ENCODE measurements around the gene MACROD2. TPM values are rescaled to one million over a fixed set of nuclear protein-coding genes. Genes with fewer than 3 reads are reported as not detected.

MACROD2 gene
- total RNA-seq, 2 donors from 2014 or later, result 8.0 to 19.4 TPM

DNA sequence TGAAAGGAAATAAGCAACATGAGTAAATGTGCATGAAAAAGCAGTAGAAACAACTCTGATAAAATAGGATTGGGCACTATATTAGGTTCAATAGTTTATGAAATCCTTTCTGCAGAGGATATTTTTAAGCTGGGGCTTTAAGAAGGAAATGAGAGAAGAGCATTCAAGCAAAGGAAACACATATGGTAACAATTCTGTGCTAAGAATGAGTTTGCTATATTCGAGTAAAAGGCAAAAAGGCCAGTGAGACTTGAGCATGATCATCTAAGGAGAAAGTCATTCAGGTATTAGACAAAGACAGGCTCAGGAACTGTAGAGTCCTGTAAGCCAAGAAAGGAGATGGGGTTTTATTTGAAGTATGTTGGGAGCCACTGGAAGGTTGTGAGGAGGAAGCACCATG lies 729.2 kb downstream of the MACROD2 start:
- Histone ChIP-seq H3K9me3 (no peaks in the 10 kb centered on the region), H3K27me3 (replicated peaks; ENCODE audit: insufficient read depth) (no peaks in the 10 kb centered on the region), H3K4me1 (replicated peaks) (no peaks in the 10 kb centered on the region), H3K27ac (no peak overlapping the region), H3K36me3 (no peaks in the 10 kb centered on the region), H3K4me3 (no peak overlapping the region)
- DNase-seq (ENCODE audit: low spot score), result no peak
- TF ChIP-seq POLR2A (IDR thresholded peaks at IDR 0.05) (no peak), POLR2AphosphoS5 (IDR thresholded peaks at IDR 0.05) (no peak)
- TF ChIP-seq, protein P1, sequence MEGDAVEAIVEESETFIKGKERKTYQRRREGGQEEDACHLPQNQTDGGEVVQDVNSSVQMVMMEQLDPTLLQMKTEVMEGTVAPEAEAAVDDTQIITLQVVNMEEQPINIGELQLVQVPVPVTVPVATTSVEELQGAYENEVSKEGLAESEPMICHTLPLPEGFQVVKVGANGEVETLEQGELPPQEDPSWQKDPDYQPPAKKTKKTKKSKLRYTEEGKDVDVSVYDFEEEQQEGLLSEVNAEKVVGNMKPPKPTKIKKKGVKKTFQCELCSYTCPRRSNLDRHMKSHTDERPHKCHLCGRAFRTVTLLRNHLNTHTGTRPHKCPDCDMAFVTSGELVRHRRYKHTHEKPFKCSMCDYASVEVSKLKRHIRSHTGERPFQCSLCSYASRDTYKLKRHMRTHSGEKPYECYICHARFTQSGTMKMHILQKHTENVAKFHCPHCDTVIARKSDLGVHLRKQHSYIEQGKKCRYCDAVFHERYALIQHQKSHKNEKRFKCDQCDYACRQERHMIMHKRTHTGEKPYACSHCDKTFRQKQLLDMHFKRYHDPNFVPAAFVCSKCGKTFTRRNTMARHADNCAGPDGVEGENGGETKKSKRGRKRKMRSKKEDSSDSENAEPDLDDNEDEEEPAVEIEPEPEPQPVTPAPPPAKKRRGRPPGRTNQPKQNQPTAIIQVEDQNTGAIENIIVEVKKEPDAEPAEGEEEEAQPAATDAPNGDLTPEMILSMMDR (IDR thresholded peaks at IDR 0.05), result no peak
- intact Hi-C loops (cut with DNase I), result no loop called here
- 86% methylated on average over 1 of the region's 1 CpG for WGBS

DNA sequence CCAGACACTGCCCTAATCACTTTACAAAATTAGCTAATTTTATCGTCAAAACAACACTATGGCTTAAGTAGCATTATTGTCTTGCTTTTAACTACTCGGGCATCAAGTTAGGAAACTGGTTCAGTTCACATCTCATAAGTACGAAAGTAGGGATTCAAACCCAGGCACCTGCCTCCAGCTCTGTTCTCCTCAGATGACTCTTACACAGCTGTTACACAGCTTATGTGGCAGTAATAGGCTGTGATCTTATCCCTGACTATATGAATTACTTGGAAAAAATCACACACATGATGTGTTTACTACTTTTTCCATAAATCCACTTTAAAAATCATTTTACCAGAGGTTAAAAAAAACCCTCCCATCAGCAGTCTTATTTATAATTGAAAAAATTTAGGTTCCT lies 731.3 kb downstream of the MACROD2 start:
- no peaks in the 10 kb centered on the region for H3K4me1 ChIP-seq (replicated peaks)
- 96% methylated on average over 3 of the region's 3 CpGs for WGBS
- H3K9me3 ChIP-seq, result no peaks in the 10 kb centered on the region
- H3K4me3 ChIP-seq, result no peak overlapping the region
- TF ChIP-seq, protein P1 (IDR thresholded peaks at IDR 0.05), result no peak
- no peak for TF ChIP-seq POLR2AphosphoS5 (IDR thresholded peaks at IDR 0.05)
- no peak for TF ChIP-seq POLR2A (IDR thresholded peaks at IDR 0.05)
- intact Hi-C loops (cut with DNase I), result no loop called here
- H3K36me3 ChIP-seq, result no peaks in the 10 kb centered on the region
- no peak for DNase-seq (ENCODE audit: low spot score)
- no peak overlapping the region for H3K27ac ChIP-seq
- H3K27me3 ChIP-seq (replicated peaks; ENCODE audit: insufficient read depth), result no peaks in the 10 kb centered on the region

DNA sequence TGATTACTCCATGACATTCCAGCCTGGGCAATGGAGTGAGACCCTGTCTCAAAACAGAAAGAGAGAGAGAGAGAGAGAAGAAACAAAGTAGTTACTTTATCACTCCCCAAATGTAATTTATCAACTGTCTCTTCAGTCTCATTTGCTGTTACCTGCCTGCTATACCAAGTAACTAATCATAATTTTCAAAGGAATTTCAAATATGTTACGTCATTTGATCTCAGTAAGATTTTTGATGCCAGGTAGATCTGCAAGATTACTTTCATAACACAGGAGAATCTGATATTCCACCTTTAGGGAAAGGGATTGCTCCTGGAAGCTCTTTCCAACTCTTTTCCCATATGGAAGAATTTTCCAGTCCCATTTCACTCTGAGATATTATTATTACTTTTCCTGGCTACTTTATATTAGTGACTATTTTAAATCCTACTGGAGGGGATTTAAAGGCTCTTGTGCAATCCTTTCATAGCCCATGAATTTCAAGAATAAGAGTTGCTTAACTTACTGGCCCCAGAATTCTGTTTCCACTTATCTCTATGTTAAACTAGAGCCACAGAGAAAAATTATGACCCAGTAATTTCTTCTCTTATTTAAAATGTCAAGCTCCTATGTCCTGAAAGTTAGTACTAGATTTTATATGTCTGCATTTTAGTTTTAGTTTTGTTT lies 732.3 kb downstream of the MACROD2 start:
- whole genome bisulfite sequencing, result 92% methylated on average over 1 of the region's 1 CpG
- intact Hi-C loops (cut with DNase I), result no loop called here
- Histone ChIP-seq H3K27me3 (replicated peaks; ENCODE audit: insufficient read depth) (no peaks in the 10 kb centered on the region), H3K27ac (no peak overlapping the region), H3K4me3 (no peak overlapping the region), H3K9me3 (no peaks in the 10 kb centered on the region), H3K36me3 (no peaks in the 10 kb centered on the region), H3K4me1 (replicated peaks) (no peaks in the 10 kb centered on the region)
- TF ChIP-seq, protein P1 (IDR thresholded peaks at IDR 0.05), result no peak
- TF ChIP-seq POLR2AphosphoS5 (IDR thresholded peaks at IDR 0.05) (no peak), POLR2A (IDR thresholded peaks at IDR 0.05) (no peak)
- DNase-seq (ENCODE audit: low spot score), result no peak

DNA sequence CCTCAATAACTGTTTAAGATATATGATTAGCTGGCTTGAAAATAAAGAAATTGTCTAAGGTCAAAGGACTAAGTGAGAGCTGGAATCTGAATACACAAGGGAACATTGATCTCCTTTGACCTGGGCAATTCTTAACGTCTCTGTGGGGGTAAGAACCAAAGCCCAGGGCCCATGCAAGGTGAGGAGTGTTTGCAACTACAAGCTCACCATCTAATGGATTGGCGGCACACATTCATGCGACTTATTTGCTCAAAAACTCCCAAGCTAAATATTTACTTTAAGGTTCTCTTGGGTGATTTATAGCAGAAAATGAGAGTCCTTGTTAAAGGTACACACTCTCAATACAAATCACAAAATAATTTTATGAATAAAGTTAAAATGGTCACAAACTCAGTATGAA lies 734.1 kb downstream of the MACROD2 start:
- 75% methylated on average over 3 of the region's 3 CpGs for WGBS
- Histone ChIP-seq H3K27ac (no peak overlapping the region), H3K4me1 (replicated peaks) (no peaks in the 10 kb centered on the region), H3K27me3 (replicated peaks; ENCODE audit: insufficient read depth) (no peaks in the 10 kb centered on the region), H3K36me3 (no peaks in the 10 kb centered on the region), H3K4me3 (no peak overlapping the region), H3K9me3 (no peaks in the 10 kb centered on the region)
- TF ChIP-seq, protein P1 (IDR thresholded peaks at IDR 0.05), result no peak
- TF ChIP-seq POLR2A (IDR thresholded peaks at IDR 0.05) (no peak), POLR2AphosphoS5 (IDR thresholded peaks at IDR 0.05) (no peak)
- no peak for DNase-seq (ENCODE audit: low spot score)
- intact Hi-C loops (cut with DNase I), result no loop called here

DNA sequence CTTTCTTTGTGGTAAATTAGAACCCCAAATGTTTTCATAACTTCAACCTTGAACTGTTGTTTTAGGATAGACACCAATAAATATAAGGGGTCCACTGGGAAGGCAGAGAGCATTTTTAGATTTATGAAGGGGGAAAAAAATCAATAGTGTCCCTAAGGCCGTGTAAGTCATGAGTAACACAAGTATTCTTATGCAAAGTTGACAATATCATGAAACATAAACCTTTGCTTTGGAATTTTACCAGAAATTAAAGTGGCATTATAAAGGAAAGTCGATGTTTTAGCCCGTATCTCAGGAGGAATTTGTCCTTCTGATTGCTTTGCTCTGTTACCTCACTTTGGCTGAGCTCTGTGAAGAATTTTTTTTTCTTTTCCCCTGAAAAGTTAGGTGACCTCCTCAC lies 737.0 kb downstream of the MACROD2 start:
- intact Hi-C loops (cut with DNase I), result no loop called here
- 52% methylated on average over 3 of the region's 3 CpGs for WGBS

More for the DNA sequence above, 737.0 kb downstream of the MACROD2 start:
- DNase-seq (ENCODE audit: low spot score), result no peak
- Histone ChIP-seq H3K9me3 (no peaks in the 10 kb centered on the region), H3K27ac (no peak overlapping the region), H3K4me3 (no peak overlapping the region), H3K4me1 (replicated peaks) (no peaks in the 10 kb centered on the region), H3K27me3 (replicated peaks; ENCODE audit: insufficient read depth) (no peaks in the 10 kb centered on the region), H3K36me3 (no peaks in the 10 kb centered on the region)
- TF ChIP-seq, protein P1 (IDR thresholded peaks at IDR 0.05), result no peak
- TF ChIP-seq POLR2AphosphoS5 (IDR thresholded peaks at IDR 0.05), result no peak
- no peak for TF ChIP-seq POLR2A (IDR thresholded peaks at IDR 0.05)
